KMS-11 (cell line): ENCODE measurements around the gene POLR3A.

Experiments
- H2AFZ ChIP-seq: fragments of 200-600 bp; sonication (generic); 2 replicates; pipeline ENCODE4 v1.6.1; 2016; ENCODE audit warnings: antibody characterized with exemption, mixed run types, low read depth
- H3K27ac ChIP-seq: fragments of 200-600 bp; sonication (generic); 2 replicates; pipeline ENCODE4 v1.6.1; 2016; ENCODE audit warnings: mild to moderate bottlenecking, mixed run types
- H3K27me3 ChIP-seq: fragments of 200-600 bp; sonication (generic); 2 replicates; pipeline ENCODE4 v1.6.1; 2017; ENCODE audit warnings: mild to moderate bottlenecking, low read depth, mixed run types, moderate library complexity; ENCODE audit not compliant: insufficient read depth
- H3K36me3 ChIP-seq: fragments of 200-600 bp; sonication (generic); 2 replicates; pipeline ENCODE4 v1.6.1; 2017; ENCODE audit warnings: mild to moderate bottlenecking, mixed run types; ENCODE audit not compliant: insufficient read depth
- H3K4me1 ChIP-seq: fragments of 200-600 bp; sonication (generic); 2 replicates; pipeline ENCODE4 v1.6.1; 2016; ENCODE audit warnings: mild to moderate bottlenecking, low read depth, mixed run types; ENCODE audit not compliant: poor library complexity, severe bottlenecking
- H3K4me2 ChIP-seq: fragments of 200-600 bp; sonication (generic); 2 replicates; pipeline ENCODE4 v1.7.0; 2016; ENCODE audit warnings: mild to moderate bottlenecking, mixed run types
- H3K4me3 ChIP-seq: fragments of 200-600 bp; sonication (generic); IDR thresholded peaks from 2 replicates; pipeline ENCODE4 v1.6.1; 2017; ENCODE audit warnings: low read depth, low read length, mixed read lengths; ENCODE audit not compliant: insufficient read depth
- H3K79me2 ChIP-seq: fragments of 200-600 bp; sonication (generic); 2 replicates; pipeline ENCODE4 v1.6.1; 2016; ENCODE audit warnings: low read depth, mixed run types; ENCODE audit not compliant: insufficient read depth
- H3K9ac ChIP-seq: fragments of 200-600 bp; sonication (generic); 2 replicates; pipeline ENCODE4 v1.6.1; 2016; ENCODE audit warnings: mild to moderate bottlenecking, mixed run types
- H4K20me1 ChIP-seq: fragments of 200-600 bp; sonication (generic); 2 replicates; pipeline ENCODE4 v1.6.1; 2016; ENCODE audit warnings: mild to moderate bottlenecking, mixed run types; ENCODE audit not compliant: insufficient read depth
- CTCF ChIP-seq: fragments of 200-600 bp; sonication (generic); conservative IDR thresholded peaks from 2 replicates; pipeline ENCODE4 v1.6.1; 2017; ENCODE audit warnings: low read depth, mild to moderate bottlenecking, antibody characterized with exemption, low read length, moderate library complexity, mixed read lengths

Gene POLR3A

GRCh38 chr10:77964811-77965210, 64.5 kb downstream of the POLR3A start:
- Histone ChIP-seq H3K36me3 (no peaks in the 10 kb centered on the region), H3K4me2 (no peak overlapping the region), H3K79me2 (no peaks in the 10 kb centered on the region), H3K27ac (no peak overlapping the region), H3K27me3 (no peaks in the 10 kb centered on the region), H3K9ac (no peak overlapping the region), H3K4me1 (no peaks in the 10 kb centered on the region), H4K20me1 (no peaks in the 10 kb centered on the region), H3K4me3 (no peak overlapping the region), H2AFZ (no peak overlapping the region)
- TF ChIP-seq CTCF = no peak

GRCh38 chr10:77963901-77964300, 65.4 kb downstream of the POLR3A start:
- no peak overlapping the region for H3K9ac ChIP-seq
- no peak overlapping the region for H3K4me3 ChIP-seq
- no peak for TF ChIP-seq CTCF
- H3K27ac ChIP-seq = no peak overlapping the region
- H3K4me1 ChIP-seq = no peaks in the 10 kb centered on the region
- H3K4me2 ChIP-seq = no peak overlapping the region
- H3K36me3 ChIP-seq = no peaks in the 10 kb centered on the region
- no peaks in the 10 kb centered on the region for H4K20me1 ChIP-seq
- no peaks in the 10 kb centered on the region for H3K27me3 ChIP-seq
- no peak overlapping the region for H2AFZ ChIP-seq
- H3K79me2 ChIP-seq = no peaks in the 10 kb centered on the region

GRCh38 chr10:77962350-77963146, 66.8 kb downstream of the POLR3A start:
- H3K4me3 ChIP-seq = no peak overlapping the region
- no peaks in the 10 kb centered on the region for H3K4me1 ChIP-seq
- H3K4me2 ChIP-seq = no peak overlapping the region
- H3K27ac ChIP-seq = no peak overlapping the region
- TF ChIP-seq CTCF = no peak
- H3K9ac ChIP-seq = no peak overlapping the region
- no peaks in the 10 kb centered on the region for H4K20me1 ChIP-seq
- no peaks in the 10 kb centered on the region for H3K27me3 ChIP-seq
- no peak overlapping the region for H2AFZ ChIP-seq
- no peaks in the 10 kb centered on the region for H3K36me3 ChIP-seq
- no peaks in the 10 kb centered on the region for H3K79me2 ChIP-seq

- no peak for TF ChIP-seq CTCF
- no peaks in the 10 kb centered on the region for H3K27me3 ChIP-seq
- no peaks in the 10 kb centered on the region for H3K79me2 ChIP-seq
- no peaks in the 10 kb centered on the region for H3K36me3 ChIP-seq
- no peaks in the 10 kb centered on the region for H3K4me1 ChIP-seq
- no peak overlapping the region for H3K4me3 ChIP-seq
- H2AFZ ChIP-seq = no peak overlapping the region
- H3K9ac ChIP-seq = no peak overlapping the region
- H4K20me1 ChIP-seq = no peaks in the 10 kb centered on the region
- no peak overlapping the region for H3K4me2 ChIP-seq
- no peak overlapping the region for H3K27ac ChIP-seq
Observed at GRCh38 chr10:77961668-77962067, 67.6 kb downstream of the POLR3A start.
